Peyer's patch (tissue), 4 donors: ENCODE measurements around the gene LDLRAD4.

Source experiments
- POLR2A ChIP-seq, 2 donors: fragments of 450-650 bp; IDR thresholded peaks; one replicate each; pipeline ENCODE4 v1.5.1; 2017; ENCODE audit warnings: antibody characterized with exemption in 2 of 2, mild to moderate bottlenecking in 2 of 2, moderate library complexity in 2 of 2
- TF ChIP-seq, protein P1 (sequence below), 6 experiments: fragments of 450-650 bp in 4 of 6; fragments of 200-600 bp in 2 of 6; sonication (generic) in 1 of 6; IDR thresholded peaks; one replicate each; pipeline ENCODE4 v1.5.1; 2017 to 2019; ENCODE audit warnings: antibody characterized with exemption in 6 of 6, mild to moderate bottlenecking in 3 of 6, moderate library complexity in 1 of 6

DNA sequence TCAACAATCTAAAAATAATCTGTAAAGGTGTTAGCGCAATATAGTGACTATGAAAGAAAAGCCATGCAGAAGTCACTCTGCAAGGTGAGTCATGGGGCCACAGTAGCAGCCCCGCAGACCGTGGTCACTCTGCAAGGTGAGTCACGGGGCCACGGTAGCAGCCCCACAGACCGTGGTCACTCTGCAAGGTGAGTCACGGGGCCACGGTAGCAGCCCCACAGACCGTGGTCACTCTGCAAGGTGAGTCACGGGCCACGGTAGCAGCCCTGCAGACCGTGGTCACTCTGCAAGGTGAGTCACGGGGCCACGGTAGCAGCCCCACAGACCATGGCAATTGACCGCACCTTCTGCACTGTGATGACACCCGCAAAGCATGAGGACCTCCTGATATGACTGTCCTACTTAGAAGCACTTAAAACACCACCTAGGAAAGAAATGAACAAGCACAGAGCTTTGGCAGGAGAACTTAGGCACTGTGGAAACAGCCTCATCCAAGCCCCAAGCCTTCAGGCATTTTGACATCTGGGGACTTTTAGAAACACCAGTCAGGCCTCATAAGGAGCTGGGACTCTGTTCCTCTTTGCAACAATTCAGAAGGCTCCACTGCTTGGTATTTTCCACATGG is 70.1 kb downstream of the LDLRAD4 start:
- TF ChIP-seq, protein P1, sequence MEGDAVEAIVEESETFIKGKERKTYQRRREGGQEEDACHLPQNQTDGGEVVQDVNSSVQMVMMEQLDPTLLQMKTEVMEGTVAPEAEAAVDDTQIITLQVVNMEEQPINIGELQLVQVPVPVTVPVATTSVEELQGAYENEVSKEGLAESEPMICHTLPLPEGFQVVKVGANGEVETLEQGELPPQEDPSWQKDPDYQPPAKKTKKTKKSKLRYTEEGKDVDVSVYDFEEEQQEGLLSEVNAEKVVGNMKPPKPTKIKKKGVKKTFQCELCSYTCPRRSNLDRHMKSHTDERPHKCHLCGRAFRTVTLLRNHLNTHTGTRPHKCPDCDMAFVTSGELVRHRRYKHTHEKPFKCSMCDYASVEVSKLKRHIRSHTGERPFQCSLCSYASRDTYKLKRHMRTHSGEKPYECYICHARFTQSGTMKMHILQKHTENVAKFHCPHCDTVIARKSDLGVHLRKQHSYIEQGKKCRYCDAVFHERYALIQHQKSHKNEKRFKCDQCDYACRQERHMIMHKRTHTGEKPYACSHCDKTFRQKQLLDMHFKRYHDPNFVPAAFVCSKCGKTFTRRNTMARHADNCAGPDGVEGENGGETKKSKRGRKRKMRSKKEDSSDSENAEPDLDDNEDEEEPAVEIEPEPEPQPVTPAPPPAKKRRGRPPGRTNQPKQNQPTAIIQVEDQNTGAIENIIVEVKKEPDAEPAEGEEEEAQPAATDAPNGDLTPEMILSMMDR (IDR thresholded peaks at IDR 0.05): no peak
- no peak for TF ChIP-seq POLR2A (IDR thresholded peaks at IDR 0.05)
